ENCODE measurements around the gene DIAPH3.
A peak's percentile ranks its signal among the peaks of the same experiment; 100 is the strongest.

GRCh38 chr13:59747529-59747928 lies 416.2 kb downstream of the DIAPH3 start:
- TF ChIP-seq CTCF (conservative IDR thresholded peaks at IDR 0.05; ENCODE audit: low read length), result peak; percentile 52
- no peak for TF ChIP-seq EZH2phosphoT487 (IDR thresholded peaks at IDR 0.05; ENCODE audit: borderline replicate concordance)
